Ureter (tissue), 1 donor: ENCODE data around the gene FGD3. TPM values are rescaled to one million over a fixed set of nuclear protein-coding genes. Genes with fewer than 3 reads are reported as not detected.

Experiments
- DNase-seq: peaks from one replicate; pipeline ENCODE4 v3.0.0-alpha.2; 2020; ENCODE audit warnings: low spot score
- total RNA-seq: library from RNA; stranded (reverse); gene quantifications from one replicate; pipeline ENCODE4 v1.2.4, GENCODE V29; 2023
- donor health status: DM: yes; HTN: yes; CAD: no.

FGD3 gene
- total RNA-seq, 1 donor from 2014 or later, result 55.4 TPM

DNA sequence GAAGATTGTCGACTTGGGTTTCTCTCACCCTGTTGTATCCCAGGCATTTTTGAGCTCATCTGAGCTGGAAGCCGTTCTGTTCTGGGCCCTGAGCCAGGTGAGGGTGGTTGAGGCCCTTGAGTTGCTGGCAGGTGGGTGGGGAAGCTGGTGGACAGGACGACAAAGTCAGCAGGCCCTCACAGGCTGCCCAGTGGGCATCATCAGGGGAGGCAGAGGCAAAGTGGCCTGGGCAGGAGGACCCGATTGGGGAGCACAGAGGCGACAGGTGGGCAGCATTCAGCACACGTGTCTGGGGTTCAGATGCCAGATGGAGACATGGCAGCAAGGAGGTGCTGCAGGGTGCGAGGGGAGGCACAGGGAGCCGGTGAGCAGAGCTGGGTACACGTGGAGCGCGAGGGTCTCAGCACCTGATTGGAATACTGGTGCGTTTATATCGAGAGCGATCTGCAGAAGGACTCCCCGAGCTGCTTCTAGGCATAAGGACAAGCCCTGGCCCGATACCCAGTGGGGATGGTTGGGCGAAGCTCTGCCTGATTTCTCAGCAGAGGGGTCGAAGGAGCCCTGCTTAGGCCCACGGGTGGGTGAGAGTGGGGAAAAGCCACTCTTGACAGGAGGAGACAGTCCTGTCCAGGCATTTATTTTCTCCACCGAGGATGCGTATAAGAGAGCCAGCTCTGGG, 62.2 kb downstream of the FGD3 start:
- DNase-seq, result peak; percentile 32

GRCh38 chr9:93010056-93010455, 62.7 kb downstream of the FGD3 start:
- DNase-seq, result peak; percentile 31

DNA sequence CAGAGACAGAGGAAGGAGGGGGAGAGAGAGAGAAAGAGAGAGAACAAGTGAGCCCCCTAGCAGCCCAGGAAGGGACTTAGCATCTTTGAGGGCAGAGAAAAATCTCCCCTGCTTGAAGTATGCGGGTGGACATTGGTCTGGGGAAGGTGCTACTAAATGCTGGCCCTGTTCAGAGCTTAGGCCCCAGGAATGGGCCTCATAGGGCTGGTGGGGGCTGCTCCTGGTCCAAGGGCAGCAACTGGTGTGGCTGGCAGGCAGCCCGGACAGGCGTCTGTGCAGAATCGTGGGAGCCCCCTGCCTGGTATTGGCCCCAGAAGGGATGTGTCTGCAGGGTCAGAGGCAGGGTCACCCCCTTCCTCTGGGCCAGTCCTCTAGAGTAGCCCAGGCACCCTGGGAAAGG, 63.4 kb downstream of the FGD3 start:
- no peak for DNase-seq

GRCh38 chr9:93011114-93011513, 63.8 kb downstream of the FGD3 start:
- DNase-seq, result peak; percentile 33

DNA sequence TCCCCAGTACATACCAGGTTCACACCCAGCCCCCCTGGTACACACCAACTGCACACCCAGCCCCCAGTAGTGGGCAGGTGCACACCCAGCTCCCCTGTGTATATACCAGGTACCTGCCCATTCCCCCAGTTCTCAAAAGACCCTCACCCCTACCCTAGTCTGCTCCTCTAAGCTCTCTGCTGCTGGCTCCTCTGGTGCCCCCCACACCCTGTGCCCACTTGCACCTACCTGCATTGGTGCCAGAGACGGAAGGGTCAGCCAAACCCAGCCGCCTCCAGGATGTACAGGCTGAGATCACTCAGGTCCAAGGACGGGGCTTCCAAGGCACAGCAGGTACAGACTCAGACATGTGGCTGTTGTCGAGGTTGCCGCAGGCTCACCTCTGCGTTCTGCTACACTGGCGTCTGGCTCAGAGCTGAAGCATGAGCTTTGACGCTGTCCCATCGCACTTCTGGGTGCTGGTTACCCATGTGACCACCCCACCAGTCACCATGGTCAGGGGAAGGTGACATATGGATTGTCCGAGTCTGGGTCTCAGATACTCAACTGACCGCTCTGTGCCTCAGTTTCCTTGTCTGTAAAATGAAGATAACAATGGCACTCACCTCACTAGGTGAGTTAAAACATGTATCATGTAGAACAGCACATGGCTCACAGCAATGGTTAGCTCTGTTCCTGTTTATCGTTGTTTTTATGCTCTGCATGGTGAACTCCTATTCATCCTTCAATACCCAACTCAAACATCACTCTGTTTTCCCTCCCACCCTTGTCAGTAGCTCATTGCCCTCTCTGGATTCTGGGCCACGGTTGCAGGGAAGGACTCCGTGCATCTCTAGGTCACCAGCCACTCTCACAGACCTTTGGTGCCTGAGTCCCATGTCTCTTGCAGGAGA, 65.9 kb downstream of the FGD3 start:
- peak; percentile 37 for DNase-seq

- peak; percentile 37 for DNase-seq
Measured at GRCh38 chr9:93013856-93014582, 66.7 kb downstream of the FGD3 start.

DNA sequence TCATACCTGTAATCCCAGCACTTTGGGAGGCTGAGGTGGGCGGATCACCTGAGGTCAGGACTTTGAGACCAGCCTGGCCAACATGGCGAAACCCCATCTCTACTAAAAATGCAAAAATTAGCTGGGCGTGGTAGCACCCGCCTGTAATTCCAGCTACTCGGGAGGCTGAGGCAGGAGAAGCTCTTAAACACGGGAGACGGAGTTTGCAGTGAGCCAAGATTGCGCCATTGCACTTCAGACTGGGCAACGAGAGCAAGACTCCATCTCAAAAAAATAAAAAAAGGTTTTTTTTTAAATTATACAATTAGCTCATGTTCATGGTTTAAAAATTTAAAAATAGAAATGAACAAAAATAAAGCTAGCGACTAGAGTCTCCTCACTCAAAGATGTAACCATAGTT, 67.9 kb downstream of the FGD3 start:
- DNase-seq, result peak; percentile 15

DNA sequence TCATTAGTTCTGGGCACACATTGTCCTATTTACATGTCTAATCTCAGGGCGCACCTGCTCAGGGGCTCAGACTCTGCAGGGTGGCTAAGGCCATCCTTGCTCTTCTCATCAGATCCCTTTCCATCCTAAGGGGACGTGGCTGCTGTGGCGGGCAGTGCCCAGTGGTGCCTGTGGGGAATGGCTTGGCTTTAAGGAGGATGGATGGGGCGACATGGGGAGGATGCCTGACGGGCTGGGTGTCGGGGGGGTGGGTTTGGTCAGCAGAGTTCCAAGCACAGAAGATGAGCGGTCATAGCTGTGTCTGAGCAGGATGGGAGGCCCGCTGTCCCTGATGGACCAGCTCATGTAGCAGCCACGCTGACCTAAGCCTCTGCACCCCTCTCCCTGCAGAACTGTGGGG, 70.3 kb downstream of the FGD3 start:
- no peak for DNase-seq

DNA sequence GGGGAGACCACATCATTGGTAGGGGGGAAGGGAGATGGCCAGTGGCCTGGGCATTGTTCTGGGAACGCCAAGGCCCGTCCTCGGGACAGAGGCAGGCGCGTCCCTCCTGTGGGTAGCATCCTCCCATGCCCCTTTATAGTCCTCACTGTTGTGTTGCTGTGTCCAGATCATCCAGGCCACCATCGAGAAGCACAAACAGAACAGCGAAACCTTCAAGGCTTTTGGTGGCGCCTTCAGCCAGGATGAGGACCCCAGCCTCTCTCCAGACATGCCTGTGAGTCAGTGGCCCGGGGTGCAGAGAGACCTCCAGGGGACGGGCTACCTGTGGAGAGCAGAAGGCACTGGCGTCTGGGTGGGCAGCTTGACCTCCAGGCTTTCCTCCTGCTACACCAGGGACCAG, 72.8 kb downstream of the FGD3 start:
- no peak for DNase-seq

DNA sequence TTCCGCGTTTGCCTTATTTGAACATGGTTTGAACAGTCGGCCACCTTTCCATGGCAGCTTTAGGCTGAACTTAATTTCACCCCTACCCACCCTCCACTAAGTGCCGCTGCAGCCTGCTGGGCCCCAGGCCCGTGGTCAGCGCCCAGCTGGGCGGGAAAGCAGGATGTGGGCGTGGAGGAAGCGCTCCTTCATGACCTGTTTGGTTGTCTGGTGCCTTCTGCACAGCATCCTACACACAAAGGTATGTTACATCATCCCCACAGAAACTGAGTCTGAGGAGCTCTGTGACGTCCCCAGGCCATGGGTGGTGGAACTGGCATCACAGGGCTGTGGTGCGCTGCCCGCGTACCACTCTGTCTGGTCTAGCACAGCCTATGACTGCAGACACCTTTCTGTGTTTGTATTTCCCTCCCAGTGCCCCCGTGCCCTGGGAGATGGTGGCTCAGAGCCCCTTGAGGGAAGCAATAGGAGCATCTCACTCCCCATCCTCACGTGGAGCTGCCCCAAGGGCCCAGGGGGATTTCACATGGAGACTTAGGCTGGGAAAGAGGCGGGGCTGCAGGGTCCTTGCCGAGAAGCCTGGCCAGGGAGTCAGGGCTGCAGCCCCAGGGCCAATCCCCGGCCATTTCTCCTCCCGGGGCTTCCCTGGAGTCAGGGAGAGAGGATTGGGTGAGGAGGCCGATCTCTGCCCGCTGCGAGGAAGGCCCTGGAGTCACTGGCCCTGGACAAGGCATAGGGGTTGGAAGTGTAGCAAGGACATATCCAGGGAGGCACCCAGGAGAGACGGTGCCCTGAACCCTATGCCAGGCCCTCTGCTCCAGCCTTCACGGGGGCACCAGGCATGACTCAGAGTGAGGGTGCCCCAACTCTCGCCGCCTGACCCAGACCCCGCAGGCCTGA, 73.7 kb downstream of the FGD3 start:
- no peak for DNase-seq

DNA sequence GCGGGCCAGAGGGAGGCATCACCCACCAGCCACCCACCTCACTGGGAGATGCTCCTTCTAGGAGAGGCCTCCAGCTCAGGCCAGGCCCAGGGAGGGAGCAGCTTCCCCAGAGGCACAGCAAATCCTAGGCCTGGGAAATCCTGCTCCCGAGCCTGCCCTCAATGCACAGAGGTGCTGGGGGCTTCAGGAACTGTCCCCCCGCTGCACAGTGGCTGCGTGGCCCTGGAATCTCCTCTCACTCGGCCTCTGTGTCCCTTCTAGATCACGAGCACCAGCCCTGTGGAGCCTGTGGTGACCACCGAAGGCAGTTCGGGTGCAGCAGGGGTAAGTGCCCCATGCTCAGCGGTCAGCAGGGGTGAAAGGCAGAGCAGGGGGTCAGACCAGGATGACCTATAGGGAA, 74.7 kb downstream of the FGD3 start:
- no peak for DNase-seq

GRCh38 chr9:93022721-93023520, 75.6 kb downstream of the FGD3 start:
- DNase-seq, result no peak

DNA sequence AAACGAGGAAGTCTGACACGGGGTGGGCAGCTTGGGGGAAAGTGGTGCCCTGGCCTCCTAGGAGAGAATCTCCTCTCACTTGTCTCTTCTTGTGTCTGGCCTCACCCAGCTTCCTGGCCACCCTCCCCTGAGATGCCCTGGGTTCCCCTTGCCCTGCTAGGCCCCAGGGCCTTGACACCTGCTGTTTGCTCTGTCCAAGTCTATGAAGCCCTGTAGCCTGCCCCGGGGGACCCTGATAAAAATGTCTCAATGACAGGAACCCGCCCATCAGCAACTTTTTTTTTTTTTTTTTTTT, 76.1 kb downstream of the FGD3 start:
- no peak for DNase-seq

DNA sequence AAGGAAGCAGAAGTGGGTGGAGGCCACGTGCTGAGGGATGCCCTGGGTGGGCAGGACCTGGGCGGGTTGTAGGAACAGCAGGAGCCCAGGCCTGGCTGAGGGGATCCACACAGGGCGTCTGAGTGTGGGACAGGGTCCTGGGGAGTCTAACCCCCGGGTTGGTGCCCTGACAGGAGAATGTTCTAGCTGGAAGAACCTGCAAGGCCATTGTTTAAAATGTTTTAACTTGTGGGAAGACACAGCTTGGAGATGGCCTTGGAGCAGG, 77.3 kb downstream of the FGD3 start:
- DNase-seq, result no peak

GRCh38 chr9:93024986-93025630, 77.8 kb downstream of the FGD3 start:
- no peak for DNase-seq

GRCh38 chr9:93025736-93026135, 78.4 kb downstream of the FGD3 start:
- DNase-seq, result no peak

- DNase-seq, result no peak
Measured at GRCh38 chr9:93026640-93027039, 79.3 kb downstream of the FGD3 start.

GRCh38 chr9:93027750-93028149, 80.4 kb downstream of the FGD3 start:
- no peak for DNase-seq

DNA sequence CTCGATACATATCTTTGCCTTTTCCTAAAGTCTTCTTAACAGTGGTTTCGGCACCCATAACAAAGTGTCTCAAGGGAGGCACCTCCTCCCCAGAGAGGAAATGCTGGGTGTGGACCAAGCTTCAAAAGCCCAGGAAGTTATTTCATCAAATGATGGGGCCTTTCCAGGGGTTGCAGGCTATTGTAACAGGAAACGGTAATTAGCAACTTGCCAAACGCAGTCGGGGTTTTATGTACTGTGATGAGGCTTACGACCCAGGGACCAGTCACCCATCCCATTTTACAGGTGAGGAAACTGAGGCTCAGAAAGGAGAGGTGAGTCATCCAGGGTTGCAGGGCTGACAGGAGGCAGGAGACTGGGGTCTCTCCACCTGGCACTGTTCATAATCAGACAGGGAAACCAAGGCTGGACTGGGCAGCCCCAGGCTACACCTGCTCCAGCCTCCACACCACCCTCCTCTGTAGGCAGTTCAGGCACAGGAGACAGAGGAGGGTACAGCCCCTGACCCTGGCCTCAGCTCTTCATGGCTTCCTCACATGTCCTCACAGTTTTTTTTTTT, 81.2 kb downstream of the FGD3 start:
- no peak for DNase-seq
